KMS-11 (cell line): Measurements from ENCODE around the gene CRISPLD2.

Experiments used
- H2AFZ ChIP-seq: fragments of 200-600 bp; sonication (generic); 2 replicates; pipeline ENCODE4 v1.6.1; 2016; ENCODE audit warnings: antibody characterized with exemption, mixed run types, low read depth
- H3K27ac ChIP-seq: fragments of 200-600 bp; sonication (generic); 2 replicates; pipeline ENCODE4 v1.6.1; 2016; ENCODE audit warnings: mild to moderate bottlenecking, mixed run types
- H3K27me3 ChIP-seq: fragments of 200-600 bp; sonication (generic); 2 replicates; pipeline ENCODE4 v1.6.1; 2017; ENCODE audit warnings: mild to moderate bottlenecking, low read depth, mixed run types, moderate library complexity; ENCODE audit not compliant: insufficient read depth
- H3K36me3 ChIP-seq: fragments of 200-600 bp; sonication (generic); 2 replicates; pipeline ENCODE4 v1.6.1; 2017; ENCODE audit warnings: mild to moderate bottlenecking, mixed run types; ENCODE audit not compliant: insufficient read depth
- H3K4me1 ChIP-seq: fragments of 200-600 bp; sonication (generic); 2 replicates; pipeline ENCODE4 v1.6.1; 2016; ENCODE audit warnings: mild to moderate bottlenecking, low read depth, mixed run types; ENCODE audit not compliant: poor library complexity, severe bottlenecking
- H3K4me2 ChIP-seq: fragments of 200-600 bp; sonication (generic); 2 replicates; pipeline ENCODE4 v1.7.0; 2016; ENCODE audit warnings: mild to moderate bottlenecking, mixed run types
- H3K4me3 ChIP-seq: fragments of 200-600 bp; sonication (generic); IDR thresholded peaks from 2 replicates; pipeline ENCODE4 v1.6.1; 2017; ENCODE audit warnings: low read depth, low read length, mixed read lengths; ENCODE audit not compliant: insufficient read depth
- H3K79me2 ChIP-seq: fragments of 200-600 bp; sonication (generic); 2 replicates; pipeline ENCODE4 v1.6.1; 2016; ENCODE audit warnings: low read depth, mixed run types; ENCODE audit not compliant: insufficient read depth
- H3K9ac ChIP-seq: fragments of 200-600 bp; sonication (generic); 2 replicates; pipeline ENCODE4 v1.6.1; 2016; ENCODE audit warnings: mild to moderate bottlenecking, mixed run types
- H4K20me1 ChIP-seq: fragments of 200-600 bp; sonication (generic); 2 replicates; pipeline ENCODE4 v1.6.1; 2016; ENCODE audit warnings: mild to moderate bottlenecking, mixed run types; ENCODE audit not compliant: insufficient read depth
- TF ChIP-seq, protein P1 (sequence below): fragments of 200-600 bp; sonication (generic); conservative IDR thresholded peaks from 2 replicates; pipeline ENCODE4 v1.6.1; 2017; ENCODE audit warnings: low read depth, mild to moderate bottlenecking, antibody characterized with exemption, low read length, moderate library complexity, mixed read lengths

The CRISPLD2 gene

DNA sequence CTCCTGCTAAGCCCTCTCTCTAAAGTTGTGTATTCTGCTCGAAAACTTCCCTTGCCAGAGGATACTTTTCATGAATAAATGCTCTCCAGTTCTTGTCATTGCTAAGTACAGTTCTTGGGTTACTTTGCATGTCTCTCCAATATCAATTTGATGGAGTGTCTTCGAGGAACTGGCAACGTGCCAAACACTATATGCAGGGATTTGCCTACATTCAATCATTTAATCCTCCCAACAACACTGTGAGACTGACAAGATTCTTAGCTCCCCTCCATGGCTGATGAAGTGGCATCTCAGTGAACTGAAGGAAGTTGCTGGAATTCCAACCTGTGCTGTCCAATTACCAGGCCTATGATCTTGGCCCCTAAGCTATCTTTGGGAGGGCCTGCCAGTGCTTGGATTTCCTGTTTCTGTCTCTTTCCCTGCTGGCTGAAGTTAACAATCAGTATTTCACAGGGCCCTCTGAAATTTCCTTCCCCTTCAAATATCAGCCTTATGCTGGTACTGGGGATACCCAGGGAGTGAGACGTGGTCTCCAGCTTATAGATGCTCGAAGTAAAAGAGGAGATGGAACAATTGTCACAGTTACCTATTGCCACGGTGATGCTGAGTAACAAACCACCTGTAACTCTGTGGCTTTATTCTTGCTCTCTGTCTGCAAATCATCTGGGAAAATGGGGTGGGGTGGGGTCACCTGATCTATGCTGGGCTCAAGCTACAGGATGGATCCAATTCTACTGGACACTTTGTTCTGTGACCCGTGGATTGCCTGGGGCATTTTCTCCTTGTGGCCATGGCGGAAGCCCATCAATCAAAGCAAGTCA lies 19.4 kb upstream of the CRISPLD2 start:
- H3K27ac ChIP-seq = no peak overlapping the region
- peaks cover 5% of the 10 kb centered on the region for H3K27me3 ChIP-seq
- H3K4me3 ChIP-seq = no peak overlapping the region
- TF ChIP-seq, protein P1, sequence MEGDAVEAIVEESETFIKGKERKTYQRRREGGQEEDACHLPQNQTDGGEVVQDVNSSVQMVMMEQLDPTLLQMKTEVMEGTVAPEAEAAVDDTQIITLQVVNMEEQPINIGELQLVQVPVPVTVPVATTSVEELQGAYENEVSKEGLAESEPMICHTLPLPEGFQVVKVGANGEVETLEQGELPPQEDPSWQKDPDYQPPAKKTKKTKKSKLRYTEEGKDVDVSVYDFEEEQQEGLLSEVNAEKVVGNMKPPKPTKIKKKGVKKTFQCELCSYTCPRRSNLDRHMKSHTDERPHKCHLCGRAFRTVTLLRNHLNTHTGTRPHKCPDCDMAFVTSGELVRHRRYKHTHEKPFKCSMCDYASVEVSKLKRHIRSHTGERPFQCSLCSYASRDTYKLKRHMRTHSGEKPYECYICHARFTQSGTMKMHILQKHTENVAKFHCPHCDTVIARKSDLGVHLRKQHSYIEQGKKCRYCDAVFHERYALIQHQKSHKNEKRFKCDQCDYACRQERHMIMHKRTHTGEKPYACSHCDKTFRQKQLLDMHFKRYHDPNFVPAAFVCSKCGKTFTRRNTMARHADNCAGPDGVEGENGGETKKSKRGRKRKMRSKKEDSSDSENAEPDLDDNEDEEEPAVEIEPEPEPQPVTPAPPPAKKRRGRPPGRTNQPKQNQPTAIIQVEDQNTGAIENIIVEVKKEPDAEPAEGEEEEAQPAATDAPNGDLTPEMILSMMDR = no peak
- no peaks in the 10 kb centered on the region for H3K79me2 ChIP-seq
- H3K4me2 ChIP-seq = no peak overlapping the region
- no peak overlapping the region for H3K9ac ChIP-seq
- no peak overlapping the region for H2AFZ ChIP-seq
- no peaks in the 10 kb centered on the region for H3K4me1 ChIP-seq
- H4K20me1 ChIP-seq = no peaks in the 10 kb centered on the region
- no peaks in the 10 kb centered on the region for H3K36me3 ChIP-seq

DNA sequence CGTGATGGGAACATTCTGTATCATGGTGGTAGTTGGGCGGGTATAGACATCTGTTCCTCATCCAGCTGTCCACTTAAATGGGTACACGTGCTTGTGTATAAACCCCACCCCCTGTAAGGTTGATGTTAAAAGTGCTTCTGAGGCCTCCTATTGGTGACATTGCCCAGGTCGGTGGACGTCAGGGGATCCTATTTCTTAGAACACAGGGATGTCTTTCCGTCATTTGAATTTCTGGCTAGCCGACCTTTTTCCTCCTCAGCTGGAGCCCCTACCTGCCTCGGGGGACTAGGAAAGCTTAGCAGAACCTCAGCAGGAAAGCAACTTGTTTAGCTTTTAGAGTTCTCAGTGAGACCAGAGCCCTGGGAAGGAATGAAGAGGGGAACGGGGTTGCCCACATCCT lies 16.6 kb upstream of the CRISPLD2 start:
- Histone ChIP-seq H3K36me3 (no peaks in the 10 kb centered on the region), H3K4me1 (no peaks in the 10 kb centered on the region), H2AFZ (no peak overlapping the region), H3K27me3 (peaks cover 27% of the 10 kb centered on the region), H3K27ac (no peak overlapping the region), H3K79me2 (no peaks in the 10 kb centered on the region), H4K20me1 (no peaks in the 10 kb centered on the region), H3K4me3 (no peak overlapping the region), H3K4me2 (no peak overlapping the region), H3K9ac (no peak overlapping the region)
- TF ChIP-seq, protein P1 = no peak

DNA sequence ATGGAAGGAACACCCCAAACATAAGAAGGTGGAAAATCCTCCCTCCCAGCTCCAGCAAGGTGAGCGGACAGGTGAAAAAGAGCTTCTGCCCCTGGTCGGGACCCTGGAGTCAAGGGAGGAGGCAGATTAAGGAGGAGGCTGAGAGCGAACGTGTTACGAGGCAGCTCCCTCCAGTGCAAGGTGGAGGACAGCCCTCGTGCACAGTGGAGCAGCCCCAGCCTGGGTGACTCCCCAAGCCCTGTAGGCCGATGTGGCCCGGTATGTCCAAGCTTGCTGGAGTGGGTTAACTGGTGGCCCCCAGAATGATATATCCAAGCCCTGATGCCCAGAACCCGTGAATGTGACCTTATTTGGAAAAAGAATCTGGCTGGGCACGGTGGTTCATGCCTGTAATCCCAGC lies 15.5 kb upstream of the CRISPLD2 start:
- no peaks in the 10 kb centered on the region for H3K79me2 ChIP-seq
- H2AFZ ChIP-seq = no peak overlapping the region
- no peak overlapping the region for H3K4me3 ChIP-seq
- H3K4me1 ChIP-seq = no peaks in the 10 kb centered on the region
- H3K27me3 ChIP-seq = peaks cover 39% of the 10 kb centered on the region
- no peak overlapping the region for H3K4me2 ChIP-seq
- H3K36me3 ChIP-seq = no peaks in the 10 kb centered on the region
- no peak overlapping the region for H3K9ac ChIP-seq
- TF ChIP-seq, protein P1 = no peak
- no peaks in the 10 kb centered on the region for H4K20me1 ChIP-seq
- H3K27ac ChIP-seq = no peak overlapping the region

DNA sequence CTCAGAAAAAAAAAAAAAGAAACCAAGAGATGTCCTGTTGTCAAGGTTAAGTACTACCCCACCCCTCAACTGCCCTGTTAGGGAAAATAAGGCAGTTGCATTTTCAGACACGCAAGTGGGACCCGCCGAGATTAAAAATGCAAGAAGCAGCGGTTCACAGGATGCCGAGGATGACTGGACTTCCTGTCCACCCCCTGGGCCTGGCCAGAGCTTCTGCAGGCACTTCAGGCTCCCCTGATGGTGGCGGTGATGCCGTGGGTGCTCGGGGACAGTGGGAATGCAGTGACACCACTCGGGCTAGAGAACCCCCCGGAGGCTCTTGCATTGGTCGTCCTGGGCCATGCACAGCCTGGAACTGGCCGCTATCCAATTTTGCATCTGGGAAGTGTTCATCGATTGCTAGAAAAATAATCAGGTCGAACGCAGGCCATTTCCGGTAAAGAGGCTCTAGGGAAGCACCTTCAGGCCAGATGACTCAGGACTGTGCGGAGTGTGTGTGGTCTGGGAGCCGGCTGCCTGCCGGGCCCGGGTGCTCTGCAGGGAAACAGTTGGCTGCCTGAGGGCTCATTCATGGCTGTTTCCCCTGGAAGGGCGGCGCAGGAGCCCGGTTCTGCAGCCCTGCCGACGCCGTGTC lies 13.4 kb upstream of the CRISPLD2 start:
- TF ChIP-seq, protein P1 = no peak
- Histone ChIP-seq H3K4me1 (no peaks in the 10 kb centered on the region), H3K36me3 (no peaks in the 10 kb centered on the region), H3K27me3 (peaks cover 57% of the 10 kb centered on the region), H2AFZ (no peak overlapping the region), H3K9ac (no peak overlapping the region), H3K4me3 (no peak overlapping the region), H3K27ac (no peak overlapping the region), H4K20me1 (no peaks in the 10 kb centered on the region), H3K4me2 (no peak overlapping the region), H3K79me2 (no peaks in the 10 kb centered on the region)
